ENCODE measurements around the gene C6orf132. TPM values are rescaled to one million over a fixed set of nuclear protein-coding genes. Genes with fewer than 3 reads are reported as not detected.

Gene C6orf132
- total and polyA plus RNA-seq, 2 of the 8 experiments (the other 6 are each of a cell fraction or from before 2014, with no cell fraction given) = 31.5 to 64.0 TPM

DNA sequence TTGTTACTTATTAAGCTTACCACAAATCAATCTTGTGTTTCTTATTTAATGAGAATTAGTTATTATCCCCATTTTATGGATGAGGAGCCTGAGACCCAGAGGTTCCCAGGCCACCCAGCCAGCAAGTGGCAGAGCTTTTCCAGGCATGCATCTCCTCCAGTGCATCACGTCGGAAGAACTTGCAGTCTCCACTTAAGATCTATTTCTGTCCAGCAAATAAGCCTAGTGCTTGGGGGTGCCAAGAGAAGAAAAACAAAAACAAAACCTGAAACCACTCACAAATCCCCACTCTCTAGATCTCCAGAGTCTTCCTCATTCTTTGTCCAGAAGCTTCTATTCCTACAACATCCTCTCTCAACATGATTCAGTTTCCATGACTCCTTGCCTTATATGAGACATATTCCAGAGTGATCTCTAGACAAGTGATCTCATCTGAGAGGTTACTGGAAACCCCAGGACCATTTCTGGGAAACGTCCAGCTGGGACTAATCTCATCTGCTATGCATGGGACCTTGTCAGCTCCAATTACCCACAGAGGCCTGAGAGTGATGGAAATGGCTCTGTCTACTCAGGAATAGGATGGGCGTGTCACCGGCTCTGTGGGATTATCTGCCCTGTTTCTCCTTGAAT, 48.2 kb upstream of the C6orf132 start (continued):
- TF ChIP-seq RNF2 (IDR thresholded peaks at IDR 0.05; ENCODE audit: borderline replicate concordance, low read depth, low read length, missing control alignments, poor library complexity, severe bottlenecking) (no peak), SRF (IDR thresholded peaks at IDR 0.05; ENCODE audit: low read depth, low read length) (no peak), POU5F1 (IDR thresholded peaks at IDR 0.05; ENCODE audit: low read depth, low read length) (no peak), JUN (IDR thresholded peaks at IDR 0.05; ENCODE audit: low read depth, low read length) (no peak)
- TF ChIP-seq, protein P1, sequence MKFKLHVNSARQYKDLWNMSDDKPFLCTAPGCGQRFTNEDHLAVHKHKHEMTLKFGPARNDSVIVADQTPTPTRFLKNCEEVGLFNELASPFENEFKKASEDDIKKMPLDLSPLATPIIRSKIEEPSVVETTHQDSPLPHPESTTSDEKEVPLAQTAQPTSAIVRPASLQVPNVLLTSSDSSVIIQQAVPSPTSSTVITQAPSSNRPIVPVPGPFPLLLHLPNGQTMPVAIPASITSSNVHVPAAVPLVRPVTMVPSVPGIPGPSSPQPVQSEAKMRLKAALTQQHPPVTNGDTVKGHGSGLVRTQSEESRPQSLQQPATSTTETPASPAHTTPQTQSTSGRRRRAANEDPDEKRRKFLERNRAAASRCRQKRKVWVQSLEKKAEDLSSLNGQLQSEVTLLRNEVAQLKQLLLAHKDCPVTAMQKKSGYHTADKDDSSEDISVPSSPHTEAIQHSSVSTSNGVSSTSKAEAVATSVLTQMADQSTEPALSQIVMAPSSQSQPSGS (IDR thresholded peaks at IDR 0.05; ENCODE audit: low read length) = no peak

Data from H1 (cell line).